ENCODE results near the gene DNAJC10.

DNA sequence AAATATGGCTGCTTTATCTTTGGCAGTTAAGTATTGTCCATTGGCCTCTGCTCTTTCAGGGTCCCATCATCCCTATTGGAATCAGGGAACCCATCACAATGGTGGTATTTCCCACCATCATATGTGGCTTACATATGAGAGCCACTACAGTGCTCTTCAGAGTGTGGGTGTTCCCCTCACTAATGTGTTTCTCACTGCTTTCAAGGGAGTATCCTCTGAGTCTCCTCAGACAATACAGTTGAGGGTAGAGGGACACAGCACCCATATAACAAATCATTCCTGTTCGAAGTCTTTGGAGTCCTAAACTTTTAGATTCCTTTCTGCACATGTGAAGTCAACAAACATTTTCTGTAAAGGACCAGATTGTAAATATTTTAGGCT is 48.8 kb upstream of the DNAJC10 start:
- TF ChIP-seq, protein P1, sequence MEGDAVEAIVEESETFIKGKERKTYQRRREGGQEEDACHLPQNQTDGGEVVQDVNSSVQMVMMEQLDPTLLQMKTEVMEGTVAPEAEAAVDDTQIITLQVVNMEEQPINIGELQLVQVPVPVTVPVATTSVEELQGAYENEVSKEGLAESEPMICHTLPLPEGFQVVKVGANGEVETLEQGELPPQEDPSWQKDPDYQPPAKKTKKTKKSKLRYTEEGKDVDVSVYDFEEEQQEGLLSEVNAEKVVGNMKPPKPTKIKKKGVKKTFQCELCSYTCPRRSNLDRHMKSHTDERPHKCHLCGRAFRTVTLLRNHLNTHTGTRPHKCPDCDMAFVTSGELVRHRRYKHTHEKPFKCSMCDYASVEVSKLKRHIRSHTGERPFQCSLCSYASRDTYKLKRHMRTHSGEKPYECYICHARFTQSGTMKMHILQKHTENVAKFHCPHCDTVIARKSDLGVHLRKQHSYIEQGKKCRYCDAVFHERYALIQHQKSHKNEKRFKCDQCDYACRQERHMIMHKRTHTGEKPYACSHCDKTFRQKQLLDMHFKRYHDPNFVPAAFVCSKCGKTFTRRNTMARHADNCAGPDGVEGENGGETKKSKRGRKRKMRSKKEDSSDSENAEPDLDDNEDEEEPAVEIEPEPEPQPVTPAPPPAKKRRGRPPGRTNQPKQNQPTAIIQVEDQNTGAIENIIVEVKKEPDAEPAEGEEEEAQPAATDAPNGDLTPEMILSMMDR (conservative IDR thresholded peaks at IDR 0.05) = peak; percentile 19; the same call in 1 of the 2 replicates
- no peak for TF ChIP-seq EZH2 (IDR thresholded peaks at IDR 0.05; ENCODE audit: low read depth)
